Stimulated activated CD4-positive, alpha-beta T cell treated with anti-CD3 and anti-CD28 coated beads, TNF-alpha, amount 100 ng/mL, for 1 hour (primary cell): ENCODE data around the gene TPST1.
"Not testable (repeated sequence)": the region's sequence is repeated elsewhere in the genome, so short reads cannot be mapped to it uniquely, and the experiment has no call there.

Experiments used
- DNase-seq, 3 donors: peaks; one replicate each; pipeline ENCODE4 v3.0.0-alpha.2; 2020; ENCODE audit warnings: low read depth in 3 of 3, low spot score in 1 of 3

Gene TPST1

DNA sequence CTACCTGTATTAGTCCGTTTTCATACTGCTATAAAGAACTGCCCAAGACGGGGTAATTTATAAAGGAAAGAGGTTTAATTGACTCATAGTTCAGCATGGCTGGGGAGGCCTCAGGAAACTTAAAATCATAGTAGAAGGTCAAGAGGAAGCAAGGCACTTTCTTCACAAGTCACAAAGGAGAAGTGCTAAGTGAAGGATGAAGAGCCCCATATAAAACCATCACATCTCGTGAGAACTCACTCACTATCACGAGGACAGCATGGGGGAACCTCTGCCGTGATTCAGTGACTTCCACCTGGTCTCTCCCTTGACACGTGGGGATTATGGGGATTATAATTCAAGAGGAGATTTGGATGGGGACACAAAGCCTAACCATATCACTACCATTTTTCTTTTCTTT is 119.9 kb downstream of the TPST1 start:
- DNase-seq = not testable (repeated sequence)

GRCh38 chr7:66326501-66327215 is 121.5 kb downstream of the TPST1 start:
- no peak for DNase-seq

DNA sequence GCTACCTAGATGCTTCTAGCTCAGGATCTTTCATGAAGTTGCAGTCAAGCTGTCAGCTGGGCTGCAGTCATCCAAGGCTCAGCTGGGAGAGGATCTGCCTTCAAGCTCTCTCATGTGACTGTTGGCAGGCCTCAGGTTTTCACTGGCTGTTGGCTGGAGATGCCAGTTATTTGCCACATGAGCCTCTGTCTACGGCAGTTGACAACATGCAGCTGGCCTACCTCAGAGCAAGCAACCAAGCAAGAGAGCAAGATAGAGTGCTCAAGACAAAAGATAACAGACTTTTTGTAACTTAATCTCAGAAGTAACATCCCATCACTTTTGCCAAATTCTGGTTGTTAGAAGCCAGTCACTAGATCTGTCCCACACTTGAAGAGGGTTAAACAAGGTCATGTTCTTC is 125.8 kb downstream of the TPST1 start:
- DNase-seq = no peak

DNA sequence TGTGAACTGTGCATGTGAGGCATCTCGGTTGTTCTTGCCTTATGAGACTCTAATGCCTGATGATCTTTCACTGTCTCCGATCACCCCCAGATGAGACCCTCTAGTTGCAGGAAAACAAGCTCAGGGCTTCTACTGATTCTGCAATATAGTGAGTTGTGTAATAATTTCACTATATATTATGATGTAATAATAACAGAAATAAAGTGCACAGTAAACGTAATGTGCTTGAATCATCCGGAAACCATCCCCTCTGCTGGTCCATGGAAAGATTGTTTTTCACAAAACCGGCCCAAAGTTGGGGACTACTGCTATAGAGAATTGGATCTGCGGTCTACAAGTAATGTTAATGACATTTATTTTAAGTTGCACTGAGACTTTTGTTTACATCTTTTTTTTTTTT is 126.7 kb downstream of the TPST1 start:
- no peak for DNase-seq

GRCh38 chr7:66333443-66333842 is 128.3 kb downstream of the TPST1 start:
- no peak for DNase-seq

GRCh38 chr7:66335318-66335717 is 130.2 kb downstream of the TPST1 start:
- no peak for DNase-seq

DNA sequence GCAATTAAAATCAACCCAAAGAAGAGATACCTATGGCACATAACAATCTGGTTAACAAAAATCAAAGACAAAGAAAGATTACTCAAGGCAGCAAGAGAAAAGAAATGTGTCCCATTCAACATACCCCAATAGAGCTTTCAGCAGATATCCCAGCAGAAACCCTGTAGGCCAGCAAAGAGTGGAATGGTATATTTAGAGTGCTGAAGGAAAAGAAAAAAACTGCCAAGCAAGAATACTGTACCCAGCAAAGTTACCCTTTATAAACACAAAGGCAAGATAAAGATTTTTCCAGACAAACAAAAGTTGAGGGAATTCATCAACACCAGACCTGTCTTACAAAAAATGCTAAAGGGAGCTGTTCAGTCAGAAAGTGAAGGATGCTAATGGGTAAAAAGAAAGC is 131.6 kb downstream of the TPST1 start:
- no peak for DNase-seq

GRCh38 chr7:66339141-66339540 is 134.0 kb downstream of the TPST1 start:
- DNase-seq = no peak

GRCh38 chr7:66344166-66344565 is 139.0 kb downstream of the TPST1 start:
- no peak for DNase-seq

- no peak for DNase-seq
Observed at GRCh38 chr7:66348531-66348930, 143.4 kb downstream of the TPST1 start.

DNA sequence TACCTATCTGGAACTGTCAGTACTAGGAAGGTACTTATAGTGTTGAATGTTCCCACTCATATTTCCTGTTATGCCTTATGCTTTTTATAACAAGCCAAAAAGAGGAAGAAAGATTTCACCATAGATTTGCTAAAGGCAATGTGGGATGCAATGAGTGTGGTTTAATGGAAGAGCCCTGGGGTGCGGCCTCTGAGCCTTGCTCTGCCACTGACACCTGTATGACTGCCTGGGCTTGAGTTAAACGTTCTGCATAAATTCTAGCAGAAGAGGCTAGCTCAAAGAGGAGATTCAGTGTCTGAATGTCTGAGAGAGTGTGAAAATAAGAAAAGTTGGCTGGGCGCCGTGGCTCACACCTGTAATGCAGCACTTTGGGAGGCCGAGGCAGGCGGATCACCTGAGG is 143.8 kb downstream of the TPST1 start:
- no peak for DNase-seq

DNA sequence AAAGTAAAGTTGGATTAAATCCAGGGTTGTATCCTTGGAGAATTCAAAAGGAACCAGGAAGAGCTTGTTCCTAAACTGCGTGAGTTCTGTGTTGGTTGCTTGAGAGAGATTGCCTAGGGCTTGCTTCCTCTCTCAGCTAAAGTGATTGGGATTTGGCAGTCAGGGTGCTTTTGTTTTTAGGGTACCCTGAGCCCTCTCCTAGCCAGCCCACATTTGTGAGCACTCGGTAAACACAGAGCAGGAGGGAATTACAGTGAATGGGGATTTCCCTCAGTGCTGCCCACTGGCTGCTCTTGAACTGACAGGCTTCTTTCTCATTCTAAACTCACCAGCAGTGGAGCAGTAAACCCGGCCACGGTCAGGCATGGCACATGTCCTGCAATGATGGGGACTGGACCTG is 146.9 kb downstream of the TPST1 start:
- DNase-seq = no peak

GRCh38 chr7:66353547-66353946 is 148.4 kb downstream of the TPST1 start:
- DNase-seq = no peak

DNA sequence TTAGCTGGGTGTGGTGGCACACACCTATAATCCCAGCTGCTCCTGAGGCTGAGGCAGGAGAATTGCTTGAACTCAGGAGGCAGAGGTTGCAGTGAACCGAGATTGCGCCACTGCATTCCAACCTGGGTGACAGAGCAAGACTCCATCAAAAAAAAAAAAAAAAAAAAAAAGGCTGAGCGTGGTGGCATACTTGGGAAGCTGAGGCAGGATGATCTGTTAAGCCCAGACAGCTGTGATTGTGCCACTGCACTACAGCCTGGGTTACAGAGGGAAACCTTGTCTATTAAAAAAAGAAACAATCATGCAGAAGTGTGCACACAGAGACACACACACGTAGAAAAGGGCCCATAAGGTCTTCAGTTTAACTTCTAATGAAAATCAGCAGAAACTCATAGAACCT is 150.6 kb downstream of the TPST1 start:
- no peak for DNase-seq

DNA sequence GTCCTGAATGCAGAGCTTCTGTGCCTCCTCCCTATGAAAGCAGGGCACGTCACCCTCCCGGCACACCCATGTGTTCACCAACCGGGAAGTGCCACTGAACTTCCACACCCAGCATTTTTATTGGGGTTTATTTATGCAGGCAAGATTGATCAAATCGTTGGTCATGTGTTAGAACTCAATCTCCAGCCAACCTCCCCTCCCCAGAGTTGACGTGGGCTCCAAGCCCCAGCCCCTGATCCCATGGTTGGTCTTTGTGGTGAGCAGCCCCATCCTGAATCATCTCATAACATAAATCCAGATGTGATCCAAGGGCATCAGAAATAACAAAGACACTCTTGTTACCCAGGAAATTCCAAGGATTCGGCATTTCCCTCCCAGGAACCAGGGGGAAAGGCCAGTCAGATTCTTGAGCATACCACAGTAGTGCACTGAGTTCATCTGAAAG is 151.2 kb downstream of the TPST1 start:
- no peak for DNase-seq

DNA sequence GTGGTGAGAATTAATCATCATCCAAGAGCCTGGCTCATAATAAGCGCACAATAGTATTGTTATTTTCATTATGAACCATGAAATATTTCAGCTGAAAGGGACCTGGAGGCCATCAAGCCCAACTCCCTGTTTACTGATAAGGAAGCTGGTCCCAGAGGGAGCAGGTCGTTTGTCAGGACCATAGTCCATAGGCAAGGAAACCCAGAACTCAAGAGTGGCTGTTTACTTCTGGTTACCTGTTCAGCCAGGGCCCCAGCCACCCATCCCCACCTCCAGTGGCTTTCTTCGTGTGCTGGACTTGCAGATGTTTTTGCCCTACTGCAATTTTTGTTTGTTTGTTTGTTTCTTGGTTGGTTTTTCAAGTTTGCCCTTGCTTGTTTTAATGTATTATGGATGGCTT is 152.0 kb downstream of the TPST1 start:
- DNase-seq = no peak

DNA sequence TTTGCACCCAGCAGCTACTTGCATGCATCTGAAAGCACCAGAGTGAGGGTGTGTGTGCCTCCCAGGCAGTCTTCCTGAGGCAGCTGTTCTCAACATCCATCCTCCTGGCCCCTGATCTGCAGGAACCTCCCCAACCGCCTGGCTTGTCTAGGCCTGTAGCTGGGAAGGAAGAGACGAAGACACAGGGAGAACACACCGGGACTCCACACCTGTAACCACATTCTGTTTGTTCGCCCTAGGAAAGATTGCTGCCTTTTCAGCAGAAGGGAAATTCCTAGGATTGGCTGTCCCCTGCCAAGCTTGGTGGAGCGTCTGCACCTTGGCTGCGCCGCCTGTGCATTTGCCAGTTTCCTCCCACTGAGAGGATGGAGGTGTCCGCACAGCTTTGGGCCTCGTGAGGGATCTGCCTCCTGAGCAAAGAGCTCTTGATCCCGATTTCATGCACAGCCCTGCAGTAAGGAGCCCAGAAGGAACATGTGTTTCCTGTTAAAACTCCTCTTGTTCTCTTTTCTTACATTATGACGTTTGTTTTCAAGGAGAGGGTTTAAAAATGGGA is 154.6 kb downstream of the TPST1 start:
- no peak for DNase-seq

DNA sequence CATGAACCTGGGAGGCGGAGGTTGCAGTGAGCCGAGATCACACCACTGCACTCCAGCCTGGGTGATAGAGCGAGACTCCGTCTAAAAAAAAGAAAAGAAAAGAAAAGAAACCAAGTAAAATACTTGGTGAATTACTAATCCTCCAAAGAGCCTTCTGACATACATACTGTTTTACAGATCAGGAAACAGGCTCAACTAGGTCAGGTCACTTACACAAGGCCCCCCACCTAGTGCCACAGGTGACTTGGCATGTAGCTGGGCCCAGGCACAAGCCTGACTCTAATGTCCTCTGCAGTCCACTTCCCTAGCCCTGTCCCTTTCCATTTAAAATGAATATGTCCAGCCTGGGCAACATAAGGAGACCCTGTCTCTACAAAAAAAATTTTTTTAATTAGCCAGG is 157.0 kb downstream of the TPST1 start:
- no peak for DNase-seq

- DNase-seq = no peak
Observed at GRCh38 chr7:66363635-66364034, 158.5 kb downstream of the TPST1 start.

GRCh38 chr7:66365031-66365430 is 159.9 kb downstream of the TPST1 start:
- DNase-seq = not testable (repeated sequence)

DNA sequence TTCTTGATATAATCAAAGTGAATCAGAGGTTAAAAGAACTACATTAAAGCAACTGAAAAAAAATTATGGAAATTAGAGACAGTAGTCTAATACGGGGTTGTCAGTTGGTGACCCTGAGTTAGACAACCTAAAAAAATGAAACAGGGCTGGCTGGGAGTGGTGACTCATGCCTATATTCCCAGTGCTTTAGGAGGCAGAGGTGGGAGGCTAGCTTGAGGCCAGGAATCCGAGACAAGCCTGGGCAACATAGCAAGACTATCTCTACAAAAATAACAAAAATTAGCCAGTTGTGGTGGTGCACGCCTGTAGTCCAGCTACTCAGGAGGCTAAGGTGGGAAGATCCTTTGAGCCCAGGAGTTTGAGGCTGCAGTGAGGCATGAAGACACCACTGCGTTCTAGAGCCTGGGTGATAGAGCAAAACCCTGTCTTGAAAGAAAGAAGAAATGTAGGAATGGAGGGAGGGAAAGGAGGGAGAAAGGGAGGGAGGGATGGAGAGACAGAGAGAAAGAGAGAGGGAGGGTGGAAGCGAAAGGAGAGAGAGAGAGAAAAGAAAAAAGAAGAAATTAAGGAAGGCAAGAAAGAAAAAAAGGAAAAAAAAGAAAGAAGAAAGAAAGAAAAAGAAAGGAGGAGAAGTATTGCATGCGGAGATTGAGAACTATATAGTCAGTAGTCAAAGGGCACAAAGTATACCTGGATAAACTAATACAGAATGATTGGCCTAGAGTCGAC is 166.1 kb downstream of the TPST1 start:
- no peak for DNase-seq

DNA sequence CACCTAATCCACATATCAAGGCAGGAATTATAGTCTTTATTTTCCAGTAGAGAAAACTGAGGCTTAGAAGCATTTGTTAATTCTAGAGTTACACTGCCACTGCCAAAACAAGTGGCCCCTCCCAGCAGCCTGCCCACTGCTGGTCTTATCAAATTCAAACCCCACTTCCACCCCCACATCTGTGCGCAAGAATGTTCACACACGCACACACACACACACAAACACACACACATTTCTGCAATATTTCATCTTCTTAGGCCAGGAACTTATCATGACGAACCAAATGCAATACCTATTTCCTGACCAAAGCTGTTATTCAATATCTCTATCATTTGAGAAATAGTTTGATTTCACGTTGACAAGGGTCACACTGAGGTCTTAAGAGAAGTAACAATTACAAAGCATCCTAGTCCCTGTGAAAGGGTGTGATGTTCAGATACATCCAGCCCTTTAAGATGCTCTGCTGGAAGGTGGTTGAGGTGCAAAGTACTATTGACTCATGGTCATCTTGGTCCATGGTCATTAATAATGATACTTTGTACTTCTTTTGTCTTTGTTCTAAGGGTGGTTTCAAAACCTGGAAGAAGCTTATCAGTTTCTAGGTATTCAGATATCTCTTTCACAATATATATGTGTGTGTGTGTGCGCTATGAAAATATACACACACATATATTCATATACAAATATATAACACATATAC is 169.2 kb downstream of the TPST1 start:
- not testable (repeated sequence) for DNase-seq
